ENCODE measurements around the gene ANK3. TPM values are rescaled to one million over a fixed set of nuclear protein-coding genes. Genes with fewer than 3 reads are reported as not detected.

Gene ANK3
- total RNA-seq, 2 donors from 2014 or later, result 65.0 to 79.5 TPM

DNA sequence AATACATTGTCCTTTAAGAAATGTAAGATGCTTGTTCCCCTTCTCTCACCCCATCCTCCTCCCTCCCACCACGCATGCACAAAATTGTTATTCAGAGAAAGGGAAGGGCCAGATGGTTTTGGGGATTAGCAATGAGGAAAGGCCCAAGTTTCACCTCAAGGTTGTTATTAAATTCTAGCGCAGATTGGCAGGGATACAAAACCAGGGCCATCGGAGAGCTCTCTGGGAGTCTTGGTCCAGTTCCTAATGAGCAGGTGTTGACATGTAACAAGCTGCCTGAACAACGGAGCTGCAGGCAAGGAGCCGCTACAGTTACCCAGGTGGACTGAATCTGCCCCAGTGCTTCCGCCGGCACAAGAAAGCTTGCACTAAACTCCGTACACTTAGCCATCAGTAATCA, 9.7 kb upstream of the ANK3 start:
- Mint-ChIP-seq H3K9me3 (no peaks in the 10 kb centered on the region), H3K4me3 (no peak overlapping the region), H3K27me3 (ENCODE audit: insufficient read depth) (no peaks in the 10 kb centered on the region), H3K4me1 (peaks cover 14% of the 10 kb centered on the region), H3K27ac (no peak overlapping the region), H3K36me3 (ENCODE audit: low read depth) (no peaks in the 10 kb centered on the region)
- Histone ChIP-seq H3K36me3 (ENCODE audit: control insufficient read depth, insufficient read depth, low read length) (no peaks in the 10 kb centered on the region), H3K9ac (ENCODE audit: extremely low read depth, low read length, poor library complexity, severe bottlenecking) (no peak overlapping the region), H3K4me1 (ENCODE audit: control insufficient read depth, insufficient read depth, low read length) (peaks cover 4% of the 10 kb centered on the region), H3K9me3 (ENCODE audit: control insufficient read depth, low read length) (no peaks in the 10 kb centered on the region), H3K27ac (ENCODE audit: low read depth, low read length) (no peak overlapping the region), H3K27me3 (ENCODE audit: control insufficient read depth, insufficient read depth, low read length, poor library complexity, severe bottlenecking) (no peaks in the 10 kb centered on the region), H3K4me3 (ENCODE audit: low read length) (no peak overlapping the region)
- DNase-seq, result no peak
- TF ChIP-seq CTCF (conservative IDR thresholded peaks at IDR 0.05), result no peak
- WGBS, 2 experiments (ENCODE audit: insufficient coverage in 1 of 2, insufficient read length in 1 of 2), result 84 to 91% methylated on average over 6 to 8 of the region's 8 CpGs

GRCh38 chr10:60397792-60398191, 8.1 kb upstream of the ANK3 start:
- H3K36me3 Mint-ChIP-seq (ENCODE audit: low read depth), result no peaks in the 10 kb centered on the region
- H3K4me1 Mint-ChIP-seq, result peaks cover 14% of the 10 kb centered on the region
- no peak for DNase-seq
- Histone ChIP-seq H3K9me3 (ENCODE audit: control insufficient read depth, low read length) (no peaks in the 10 kb centered on the region), H3K36me3 (ENCODE audit: control insufficient read depth, insufficient read depth, low read length) (no peaks in the 10 kb centered on the region), H3K27ac (ENCODE audit: low read depth, low read length) (no peak overlapping the region), H3K4me3 (ENCODE audit: low read length) (peak overlapping the region; percentile 38), H3K27me3 (ENCODE audit: control insufficient read depth, insufficient read depth, low read length, poor library complexity, severe bottlenecking) (no peaks in the 10 kb centered on the region), H3K4me1 (ENCODE audit: control insufficient read depth, insufficient read depth, low read length) (peaks cover 4% of the 10 kb centered on the region), H3K9ac (ENCODE audit: extremely low read depth, low read length, poor library complexity, severe bottlenecking) (no peak overlapping the region)
- H3K9me3 Mint-ChIP-seq, result no peaks in the 10 kb centered on the region
- no peak overlapping the region for H3K27ac Mint-ChIP-seq
- no peak overlapping the region for H3K4me3 Mint-ChIP-seq
- WGBS, 2 experiments (ENCODE audit: insufficient coverage in 1 of 2, insufficient read length in 1 of 2), result 90% methylated on average over 2 of the region's 2 CpGs; no CpG with 5 or more reads in 1 of the 2 experiments
- no peaks in the 10 kb centered on the region for H3K27me3 Mint-ChIP-seq (ENCODE audit: insufficient read depth)
- TF ChIP-seq CTCF (conservative IDR thresholded peaks at IDR 0.05), result no peak

GRCh38 chr10:60396766-60397165, 7.1 kb upstream of the ANK3 start:
- Mint-ChIP-seq H3K36me3 (ENCODE audit: low read depth) (no peaks in the 10 kb centered on the region), H3K27me3 (ENCODE audit: insufficient read depth) (no peaks in the 10 kb centered on the region), H3K9me3 (no peaks in the 10 kb centered on the region), H3K4me3 (no peak overlapping the region), H3K27ac (no peak overlapping the region), H3K4me1 (peaks cover 14% of the 10 kb centered on the region)
- TF ChIP-seq CTCF (conservative IDR thresholded peaks at IDR 0.05), result no peak
- Histone ChIP-seq H3K4me3 (ENCODE audit: low read length) (no peak overlapping the region), H3K9ac (ENCODE audit: extremely low read depth, low read length, poor library complexity, severe bottlenecking) (no peak overlapping the region), H3K27me3 (ENCODE audit: control insufficient read depth, insufficient read depth, low read length, poor library complexity, severe bottlenecking) (no peaks in the 10 kb centered on the region), H3K9me3 (ENCODE audit: control insufficient read depth, low read length) (no peaks in the 10 kb centered on the region), H3K36me3 (ENCODE audit: control insufficient read depth, insufficient read depth, low read length) (no peaks in the 10 kb centered on the region), H3K4me1 (ENCODE audit: control insufficient read depth, insufficient read depth, low read length) (peaks cover 10% of the 10 kb centered on the region), H3K27ac (ENCODE audit: low read depth, low read length) (no peak overlapping the region)
- 90% methylated on average over 3 of the region's 3 CpGs; no CpG with 5 or more reads in 1 of the 2 experiments for WGBS, 2 experiments (ENCODE audit: insufficient coverage in 1 of 2, insufficient read length in 1 of 2)
- no peak for DNase-seq
